Suppressor macrophage treated with lipopolysaccharide for 4 hours (primary cell): ENCODE measurements around the gene ZNF423.
"Not testable (repeated sequence)": the region's sequence is repeated elsewhere in the genome, so short reads cannot be mapped to it uniquely, and the experiment has no call there.

Experiments
- DNase-seq: peaks from one replicate; pipeline ENCODE4 v3.0.0-alpha.2; 2020

The ZNF423 gene

GRCh38 chr16:49688036-49688697, 167.7 kb downstream of the ZNF423 start:
- DNase-seq = no peak

- DNase-seq = no peak
These were observed 168.4 kb downstream of the ZNF423 start for GRCh38 chr16:49687476-49688002.

GRCh38 chr16:49684696-49685095, 171.2 kb downstream of the ZNF423 start:
- no peak for DNase-seq

GRCh38 chr16:49682577-49683165, 173.2 kb downstream of the ZNF423 start:
- no peak for DNase-seq

- DNase-seq = no peak
These were observed 174.6 kb downstream of the ZNF423 start for GRCh38 chr16:49681217-49681883.

- no peak for DNase-seq
These were observed 176.8 kb downstream of the ZNF423 start for GRCh38 chr16:49679095-49679494.

GRCh38 chr16:49677661-49678060, 178.3 kb downstream of the ZNF423 start:
- not testable (repeated sequence) for DNase-seq

- no peak for DNase-seq
These were observed 180.5 kb downstream of the ZNF423 start for GRCh38 chr16:49675413-49675812.

GRCh38 chr16:49674990-49675389, 180.9 kb downstream of the ZNF423 start:
- no peak for DNase-seq

- no peak for DNase-seq
These were observed 181.5 kb downstream of the ZNF423 start for GRCh38 chr16:49674351-49674851.

- DNase-seq = no peak
These were observed 182.5 kb downstream of the ZNF423 start for GRCh38 chr16:49673442-49673841.

GRCh38 chr16:49672753-49673152, 183.2 kb downstream of the ZNF423 start:
- no peak for DNase-seq

- no peak for DNase-seq
These were observed 184.6 kb downstream of the ZNF423 start for GRCh38 chr16:49671333-49671732.

GRCh38 chr16:49670627-49671026, 185.3 kb downstream of the ZNF423 start:
- DNase-seq = no peak

- DNase-seq = no peak
These were observed 190.3 kb downstream of the ZNF423 start for GRCh38 chr16:49665482-49666230.

- DNase-seq = no peak
These were observed 191.4 kb downstream of the ZNF423 start for GRCh38 chr16:49664221-49665215.

- no peak for DNase-seq
These were observed 192.5 kb downstream of the ZNF423 start for GRCh38 chr16:49663081-49664065.

GRCh38 chr16:49662569-49662968, 193.3 kb downstream of the ZNF423 start:
- DNase-seq = no peak

- DNase-seq = no peak
These were observed 194.3 kb downstream of the ZNF423 start for GRCh38 chr16:49661465-49662187.

- DNase-seq = no peak
These were observed 195.3 kb downstream of the ZNF423 start for GRCh38 chr16:49660626-49661025.
